SK-N-SH (cell line): ENCODE data around the gene MND1. TPM values are rescaled to one million over a fixed set of nuclear protein-coding genes. Genes with fewer than 3 reads are reported as not detected.

ENCODE experiments used
- CTCF ChIA-PET: fragments of 300-600, 350-600 bp; formaldehyde crosslinking; extraction: SDS; loops from one replicate; lab custom pipeline; 2021; lab: Yijun Ruan, JAX
- POLR2A ChIA-PET: fragments of 350-600 bp; sonication (Branson Sonifier 250); formaldehyde crosslinking; extraction: SDS; loops from one replicate; lab custom pipeline; 2020; ENCODE audit warnings: antibody characterized with exemption, inconsistent platforms; lab: Yijun Ruan, JAX
- DNase-seq: peaks from one replicate; pipeline ENCODE4 v3.0.0; 2012
- H2AFZ ChIP-seq: fragments of 200-600 bp; sonication (generic); 2 replicates; pipeline ENCODE4 v1.8.1; 2016; ENCODE audit warnings: antibody characterized with exemption, mild to moderate bottlenecking, low read depth
- H3F3A ChIP-seq: fragments of 200-600 bp; sonication (generic); replicated peaks from 2 replicates; pipeline ENCODE3; 2016; ENCODE audit warnings: antibody characterized with exemption, mild to moderate bottlenecking; ENCODE audit not compliant: insufficient read depth
- H3K27ac ChIP-seq, 2 experiments: fragments of 200-500 bp in 1 of 2; fragments of 200-600 bp in 1 of 2; sonication (Bioruptor generic) in 1 of 2; sonication (generic), shearing (Covaris generic) in 1 of 2; 2 replicates each; pipeline versions ENCODE4 v1.5.1 to v1.6.1; 2014 to 2016; ENCODE audit warnings: low read depth in 2 of 2, inconsistent platforms in 1 of 2, low read length in 1 of 2, mild to moderate bottlenecking in 1 of 2, mixed read lengths in 1 of 2
- H3K27me3 ChIP-seq: fragments of 200-600 bp; sonication (generic), shearing (Covaris generic); 2 replicates; pipeline ENCODE4 v1.6.1; 2016; ENCODE audit warnings: mixed run types; ENCODE audit not compliant: insufficient read depth
- H3K36me3 ChIP-seq, 2 experiments: fragments of 200-500 bp in 1 of 2; fragments of 200-600 bp in 1 of 2; sonication (Bioruptor generic) in 1 of 2; sonication (generic) in 1 of 2; replicated peaks in 1 of 2; 2 replicates each; pipeline versions ENCODE3 to v1.5.1; 2014 to 2016; ENCODE audit warnings: low read length in 1 of 2, mild to moderate bottlenecking in 1 of 2; ENCODE audit not compliant: insufficient read depth in 2 of 2, control insufficient read depth in 1 of 2
- H3K4me1 ChIP-seq, 2 experiments: fragments of 200-500 bp in 1 of 2; fragments of 200-600 bp in 1 of 2; sonication (Bioruptor generic) in 1 of 2; sonication (generic), shearing (Covaris generic) in 1 of 2; 2 replicates each; pipeline versions ENCODE4 v1.5.1 to v1.6.1; 2014 to 2016; ENCODE audit warnings: low read depth in 1 of 2, low read length in 1 of 2, mixed run types in 1 of 2; ENCODE audit not compliant: insufficient read depth in 2 of 2, control insufficient read depth in 1 of 2
- H3K4me2 ChIP-seq: fragments of 200-600 bp; sonication (generic), shearing (Covaris generic); 2 replicates; pipeline ENCODE4 v1.6.1; 2017; ENCODE audit warnings: mixed run types
- H3K4me3 ChIP-seq, 2 experiments: fragments of 200-500 bp in 1 of 2; fragments of 200-600 bp in 1 of 2; sonication (Bioruptor generic) in 1 of 2; sonication (generic), shearing (Covaris generic) in 1 of 2; 2 replicates each; pipeline versions ENCODE4 v1.5.1 to v1.8.1; 2014 to 2016; ENCODE audit warnings: low read depth in 2 of 2, inconsistent platforms in 1 of 2, low read length in 1 of 2, mild to moderate bottlenecking in 1 of 2, mixed read lengths in 1 of 2, moderate library complexity in 1 of 2
- H3K79me2 ChIP-seq: fragments of 200-600 bp; sonication (generic); 2 replicates; pipeline ENCODE4 v1.8.1; 2017; ENCODE audit warnings: mild to moderate bottlenecking; ENCODE audit not compliant: insufficient read depth
- H3K9ac ChIP-seq: fragments of 200-600 bp; sonication (generic); 2 replicates; pipeline ENCODE4 v1.6.1; 2017; ENCODE audit warnings: mixed run types
- H3K9me2 ChIP-seq: fragments of 200-600 bp; sonication (generic); 2 replicates; pipeline ENCODE4 v1.6.1; 2017; ENCODE audit warnings: mixed run types
- H3K9me3 ChIP-seq: fragments of 200-600 bp; sonication (generic); 2 replicates; pipeline ENCODE4 v1.6.1; 2017; ENCODE audit warnings: mixed run types, mild to moderate bottlenecking, moderate library complexity
- H4K20me1 ChIP-seq: fragments of 200-600 bp; sonication (generic); 2 replicates; pipeline ENCODE4 v1.6.1; 2017; ENCODE audit warnings: mild to moderate bottlenecking, mixed run types; ENCODE audit not compliant: insufficient read depth
- CHD2 ChIP-seq: fragments of 150-350 bp; IDR thresholded peaks from 2 replicates; pipeline ENCODE4 v1.6.1; 2018; ENCODE audit warnings: low read length; ENCODE audit not compliant: partially characterized antibody
- ELF1 ChIP-seq: IDR thresholded peaks from 2 replicates; pipeline ENCODE4 v1.4.0; 2012
- EZH2phosphoT487 ChIP-seq: fragments of 200-600 bp; sonication (generic); IDR thresholded peaks from 2 replicates; pipeline ENCODE4 v1.6.1; 2017; ENCODE audit warnings: low read depth, mixed run types, mild to moderate bottlenecking, antibody characterized with exemption, moderate library complexity, borderline replicate concordance
- FOXJ3 ChIP-seq: sonication (generic); formaldehyde crosslinking; IDR thresholded peaks from 2 replicates; pipeline ENCODE4 v1.5.1; 2020; ENCODE audit warnings: mild to moderate bottlenecking, missing genetic modification reagents
- FOXM1 ChIP-seq: IDR thresholded peaks from 2 replicates; pipeline ENCODE4 v1.4.0; 2012; ENCODE audit warnings: low read depth, mild to moderate bottlenecking
- JUND ChIP-seq: IDR thresholded peaks from 2 replicates; pipeline ENCODE4 v1.4.0; 2012
- MXI1 ChIP-seq: IDR thresholded peaks from 2 replicates; pipeline ENCODE4 v1.6.1; 2012; ENCODE audit warnings: mild to moderate bottlenecking, low read depth, low read length, improper control_type of control experiment
- NRF1 ChIP-seq: IDR thresholded peaks from 2 replicates; pipeline ENCODE4 v1.6.1; 2012; ENCODE audit warnings: low read depth, mild to moderate bottlenecking, low read length
- POLR2AphosphoS5 ChIP-seq: IDR thresholded peaks from 2 replicates; pipeline ENCODE4 v1.6.1; 2012; ENCODE audit warnings: low read depth, low read length
- RFX5 ChIP-seq: IDR thresholded peaks from 2 replicates; pipeline ENCODE4 v1.6.1; 2012; ENCODE audit warnings: mild to moderate bottlenecking, improper control_type of control experiment, low read length
- SIN3A ChIP-seq: IDR thresholded peaks from 2 replicates; pipeline ENCODE4 v1.6.1; 2012; ENCODE audit warnings: low read depth, mild to moderate bottlenecking, low read length, moderate library complexity, borderline replicate concordance
- SMC3 ChIP-seq: IDR thresholded peaks from 2 replicates; pipeline ENCODE4 v1.6.1; 2012; ENCODE audit warnings: low read depth, low read length, improper control_type of control experiment
- TAF1 ChIP-seq: IDR thresholded peaks from 2 replicates; pipeline ENCODE4 v1.6.1; 2012; ENCODE audit warnings: low read depth, mild to moderate bottlenecking, low read length, moderate library complexity, borderline replicate concordance
- TCF12 ChIP-seq: IDR thresholded peaks from 2 replicates; pipeline ENCODE4 v1.4.0; 2012
- WGBS: methylation state at CpG from one replicate; pipeline ENCODE4 v1.1.6; 2017; ENCODE audit warnings: low lambda C conversion rate; 5-methylcytosine and 5-hydroxymethylcytosine counted together
- polyA plus RNA-seq, 3 experiments: library from polyadenylated mRNA; depleted of rRNA; stranded (reverse); fragments of >200 nt; gene quantifications; 2 replicates each; pipeline ENCODE4 v1.2.3, GENCODE V29; 2012
- TF ChIP-seq, protein P1 (sequence below): IDR thresholded peaks from 2 replicates; pipeline ENCODE4 v1.4.0; 2012; ENCODE audit warnings: low read depth
- TF ChIP-seq, protein P2 (sequence below): fragments of 200-600 bp; sonication (generic); IDR thresholded peaks from 2 replicates; pipeline ENCODE4 v1.6.1; 2017; ENCODE audit warnings: antibody characterized with exemption, mild to moderate bottlenecking, moderate library complexity
- TF ChIP-seq, protein P3 (sequence below): IDR thresholded peaks from 2 replicates; pipeline ENCODE4; 2012

Gene MND1
- polyA plus RNA-seq, 1 of the 3 experiments (the other 2 are of a cell fraction): 2.4 TPM

DNA sequence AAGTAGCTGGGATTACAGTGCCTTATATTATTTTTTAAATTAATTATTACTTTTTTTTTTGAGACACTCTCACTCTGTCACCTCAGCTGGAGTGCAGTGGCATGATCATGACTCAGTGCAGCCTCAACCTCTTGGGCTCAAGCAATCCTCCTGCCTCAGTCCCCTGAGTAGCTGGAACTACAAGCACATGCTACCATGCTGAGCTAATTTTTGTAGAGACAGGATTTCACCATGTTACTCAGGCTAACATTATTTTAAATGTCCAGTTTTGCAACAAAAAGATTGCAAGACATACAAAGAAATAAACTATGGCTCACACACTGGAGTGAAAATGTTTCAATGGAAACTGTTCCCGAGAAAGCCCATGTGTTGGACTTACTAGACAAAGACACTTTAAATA, 59.2 kb downstream of the MND1 start (continued):
- TF ChIP-seq, protein P1, sequence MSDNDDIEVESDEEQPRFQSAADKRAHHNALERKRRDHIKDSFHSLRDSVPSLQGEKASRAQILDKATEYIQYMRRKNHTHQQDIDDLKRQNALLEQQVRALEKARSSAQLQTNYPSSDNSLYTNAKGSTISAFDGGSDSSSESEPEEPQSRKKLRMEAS: no peak
- no peak for TF ChIP-seq ELF1
- no peak for TF ChIP-seq SIN3A
- TF ChIP-seq MXI1: no peak
- no peak for TF ChIP-seq TAF1
- no peak for TF ChIP-seq TCF12

DNA sequence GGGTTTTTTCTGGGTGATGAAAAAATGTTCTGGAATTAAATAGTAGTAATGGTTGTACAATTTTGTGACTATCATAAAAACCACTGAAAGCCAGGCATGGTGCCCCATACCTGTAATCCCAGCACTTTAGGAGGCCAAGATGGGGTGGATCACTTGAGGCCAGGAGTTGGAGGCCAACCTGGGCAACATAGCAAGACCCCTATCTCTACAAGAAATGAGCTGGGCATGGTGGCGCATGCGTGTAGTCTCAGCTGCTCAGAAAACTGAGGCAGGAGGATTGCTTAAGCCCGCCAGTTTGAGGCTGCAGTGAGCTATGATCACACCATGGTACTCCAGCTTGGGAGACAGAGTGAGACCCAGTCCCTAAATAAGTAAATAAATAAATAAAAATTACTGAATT, 63.4 kb downstream of the MND1 start:
- WGBS: 100% methylated on average over 3 of the region's 3 CpGs
- Histone ChIP-seq H2AFZ (no peak overlapping the region), H3K79me2 (no peaks in the 10 kb centered on the region), H3K4me2 (no peak overlapping the region), H3K36me3 (no peaks in the 10 kb centered on the region), H4K20me1 (no peaks in the 10 kb centered on the region), H3K9me2 (no peaks in the 10 kb centered on the region), H3K27ac (no peak overlapping the region), H3K27me3 (no peaks in the 10 kb centered on the region), H3K9me3 (no peaks in the 10 kb centered on the region), H3F3A (peaks cover 11% of the 10 kb centered on the region), H3K4me3 (no peak overlapping the region), H3K9ac (no peak overlapping the region), H3K4me1 (peaks cover 0 to 7% of the 10 kb centered on the region in 2 experiments; a peak in 3 of 4 replicates)
- TF ChIP-seq ELF1: no peak
- TF ChIP-seq NRF1: no peak
- no peak for TF ChIP-seq RFX5
- ChIA-PET CTCF (no interaction called here), POLR2A (no interaction called here)
- no peak for DNase-seq

DNA sequence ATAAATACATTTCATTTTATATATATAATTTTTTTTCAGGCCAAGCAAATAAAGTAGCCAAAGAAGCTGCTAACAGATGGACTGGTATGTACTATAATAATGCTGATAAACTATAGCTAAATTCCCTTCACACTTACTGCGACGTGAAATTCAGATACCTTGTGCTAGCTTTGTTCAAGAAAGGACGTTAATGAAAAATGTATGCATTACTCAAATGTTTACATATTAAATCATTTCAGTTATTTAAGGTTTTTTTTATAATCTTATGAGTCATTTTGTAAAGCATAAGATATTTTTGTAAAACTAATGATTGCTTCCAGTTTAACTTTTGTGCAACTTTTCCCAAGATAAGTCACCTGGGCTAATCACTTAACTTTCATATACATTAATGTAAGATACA, 64.4 kb downstream of the MND1 start:
- WGBS: 60% methylated on average over 3 of the region's 3 CpGs
- TF ChIP-seq POLR2AphosphoS5 (no peak), EZH2phosphoT487 (no peak), CHD2 (no peak), SMC3 (no peak), FOXM1 (no peak), FOXJ3 (CRISPR knock-in tag) (no peak), TCF12 (no peak), JUND (no peak)
- TF ChIP-seq, protein P2, sequence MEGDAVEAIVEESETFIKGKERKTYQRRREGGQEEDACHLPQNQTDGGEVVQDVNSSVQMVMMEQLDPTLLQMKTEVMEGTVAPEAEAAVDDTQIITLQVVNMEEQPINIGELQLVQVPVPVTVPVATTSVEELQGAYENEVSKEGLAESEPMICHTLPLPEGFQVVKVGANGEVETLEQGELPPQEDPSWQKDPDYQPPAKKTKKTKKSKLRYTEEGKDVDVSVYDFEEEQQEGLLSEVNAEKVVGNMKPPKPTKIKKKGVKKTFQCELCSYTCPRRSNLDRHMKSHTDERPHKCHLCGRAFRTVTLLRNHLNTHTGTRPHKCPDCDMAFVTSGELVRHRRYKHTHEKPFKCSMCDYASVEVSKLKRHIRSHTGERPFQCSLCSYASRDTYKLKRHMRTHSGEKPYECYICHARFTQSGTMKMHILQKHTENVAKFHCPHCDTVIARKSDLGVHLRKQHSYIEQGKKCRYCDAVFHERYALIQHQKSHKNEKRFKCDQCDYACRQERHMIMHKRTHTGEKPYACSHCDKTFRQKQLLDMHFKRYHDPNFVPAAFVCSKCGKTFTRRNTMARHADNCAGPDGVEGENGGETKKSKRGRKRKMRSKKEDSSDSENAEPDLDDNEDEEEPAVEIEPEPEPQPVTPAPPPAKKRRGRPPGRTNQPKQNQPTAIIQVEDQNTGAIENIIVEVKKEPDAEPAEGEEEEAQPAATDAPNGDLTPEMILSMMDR: no peak
- TF ChIP-seq, protein P3, sequence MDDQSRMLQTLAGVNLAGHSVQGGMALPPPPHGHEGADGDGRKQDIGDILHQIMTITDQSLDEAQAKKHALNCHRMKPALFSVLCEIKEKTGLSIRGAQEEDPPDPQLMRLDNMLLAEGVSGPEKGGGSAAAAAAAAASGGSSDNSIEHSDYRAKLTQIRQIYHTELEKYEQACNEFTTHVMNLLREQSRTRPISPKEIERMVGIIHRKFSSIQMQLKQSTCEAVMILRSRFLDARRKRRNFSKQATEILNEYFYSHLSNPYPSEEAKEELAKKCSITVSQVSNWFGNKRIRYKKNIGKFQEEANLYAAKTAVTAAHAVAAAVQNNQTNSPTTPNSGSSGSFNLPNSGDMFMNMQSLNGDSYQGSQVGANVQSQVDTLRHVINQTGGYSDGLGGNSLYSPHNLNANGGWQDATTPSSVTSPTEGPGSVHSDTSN: no peak
- POLR2A ChIA-PET: no interaction called here

More for the DNA sequence above, 64.4 kb downstream of the MND1 start:
- CTCF ChIA-PET: interaction anchor here (0.7 kb wide), 1 partner anchor 25 kb away, joined by 3 read pairs; no protein-coding TSS in a partner anchor
- Histone ChIP-seq H3K9me2 (no peaks in the 10 kb centered on the region), H3K4me1 (peaks cover 2 to 7% of the 10 kb centered on the region in 2 experiments; a peak in 3 of 4 replicates), H3K9ac (no peak overlapping the region), H3K4me3 (no peak overlapping the region), H3K4me2 (no peak overlapping the region), H3K27me3 (no peaks in the 10 kb centered on the region), H3K79me2 (no peaks in the 10 kb centered on the region), H3F3A (peaks cover 11% of the 10 kb centered on the region), H2AFZ (no peak overlapping the region), H3K36me3 (no peaks in the 10 kb centered on the region), H4K20me1 (no peaks in the 10 kb centered on the region), H3K9me3 (no peaks in the 10 kb centered on the region), H3K27ac (peak overlapping the region in 1 of 2 experiments; percentile 58; a peak in 2 of 4 replicates)
- no peak for DNase-seq
